Bronchial epithelial cell (primary cell): ENCODE results near the gene RBSN. TPM values are rescaled to one million over a fixed set of nuclear protein-coding genes. Genes with fewer than 3 reads are reported as not detected.

Experiments used
- DNase-seq: peaks from one replicate; pipeline ENCODE4 v3.0.0-alpha.2; 2010; ENCODE audit warnings: low read depth
- FAIRE-seq: peaks from 2 replicates; lab custom pipeline; 2011; peaks lifted over from hg19 to GRCh38; lab: Jason Lieb, UNC
- H3K27me3 ChIP-seq: 2 replicates; pipeline ENCODE4 v1.5.1; 2011; ENCODE audit warnings: low read length; ENCODE audit not compliant: control insufficient read depth, insufficient read depth
- H3K36me3 ChIP-seq: 2 replicates; pipeline ENCODE4 v1.5.1; 2011; ENCODE audit warnings: low read length; ENCODE audit not compliant: control insufficient read depth, insufficient read depth
- H3K4me3 ChIP-seq: 2 replicates; pipeline ENCODE4 v1.5.1; 2011; ENCODE audit warnings: mild to moderate bottlenecking, low read depth, low read length, control low read depth
- CTCF ChIP-seq: IDR thresholded peaks from 2 replicates; pipeline ENCODE4 v1.5.1; 2011; ENCODE audit warnings: mild to moderate bottlenecking, moderate library complexity, low read length, control low read depth, inconsistent platforms; ENCODE audit not compliant: insufficient read depth, severe bottlenecking
- total RNA-seq: library from RNA; depleted of rRNA; stranded (reverse); fragments of >200 nt; gene quantifications from 2 replicates; pipeline ENCODE4 v1.2.1, GENCODE V29; 2014

Gene RBSN
- total RNA-seq, 1 donor from 2014 or later = 32.9 TPM

- DNase-seq (no peak), FAIRE-seq (no peak)
- H3K36me3 ChIP-seq = no peaks in the 10 kb centered on the region
- no peak overlapping the region for H3K4me3 ChIP-seq
- TF ChIP-seq CTCF = no peak
- H3K27me3 ChIP-seq = no peaks in the 10 kb centered on the region
Observed at GRCh38 chr3:15121936-15122335, 23.0 kb upstream of the RBSN start.

GRCh38 chr3:15120986-15121385, 22.0 kb upstream of the RBSN start:
- DNase-seq (no peak), FAIRE-seq (no peak)

GRCh38 chr3:15117011-15117410, 18.1 kb upstream of the RBSN start:
- Histone ChIP-seq H3K27me3 (no peaks in the 10 kb centered on the region), H3K4me3 (no peak overlapping the region), H3K36me3 (no peaks in the 10 kb centered on the region)
- DNase-seq (no peak), FAIRE-seq (no peak)
- no peak for TF ChIP-seq CTCF

More at GRCh38 chr3:15120986-15121385, 22.0 kb upstream of the RBSN start:
- no peak for TF ChIP-seq CTCF
- Histone ChIP-seq H3K36me3 (no peaks in the 10 kb centered on the region), H3K4me3 (no peak overlapping the region), H3K27me3 (no peaks in the 10 kb centered on the region)

GRCh38 chr3:15116032-15116669, 17.2 kb upstream of the RBSN start:
- no peak for FAIRE-seq
- H3K27me3 ChIP-seq = no peaks in the 10 kb centered on the region
- no peaks in the 10 kb centered on the region for H3K36me3 ChIP-seq
- no peak for DNase-seq
- TF ChIP-seq CTCF = no peak
- H3K4me3 ChIP-seq = no peak overlapping the region

GRCh38 chr3:15114466-15115358, 15.8 kb upstream of the RBSN start:
- FAIRE-seq = peak; percentile 28
- no peak for TF ChIP-seq CTCF

More at GRCh38 chr3:15114466-15115358, 15.8 kb upstream of the RBSN start:
- H3K4me3 ChIP-seq = no peak overlapping the region
- no peaks in the 10 kb centered on the region for H3K36me3 ChIP-seq
- no peaks in the 10 kb centered on the region for H3K27me3 ChIP-seq
- DNase-seq = no peak
